Stomach (tissue), 4 donors: ENCODE data around the gene TLK2.
"Not testable (repeated sequence)": the region's sequence is repeated elsewhere in the genome, so short reads cannot be mapped to it uniquely, and the experiment has no call there.

ENCODE experiments used
- POLR2A ChIP-seq, 4 donors: fragments of 450-650 bp; IDR thresholded peaks; one replicate each; pipeline ENCODE4 v1.6.1; 2016; ENCODE audit warnings: antibody characterized with exemption in 4 of 4, control low read depth in 2 of 4, mild to moderate bottlenecking in 1 of 4, moderate library complexity in 1 of 4
- TF ChIP-seq, protein P1 (sequence below), 7 experiments: fragments of 450-650 bp in 4 of 7; fragments of 200-600 bp in 3 of 7; sonication (generic) in 3 of 7; IDR thresholded peaks; one replicate each; pipeline ENCODE4 v1.5.1; 2016 to 2019; ENCODE audit warnings: antibody characterized with exemption in 7 of 7, control low read depth in 2 of 7, mild to moderate bottlenecking in 1 of 7

DNA sequence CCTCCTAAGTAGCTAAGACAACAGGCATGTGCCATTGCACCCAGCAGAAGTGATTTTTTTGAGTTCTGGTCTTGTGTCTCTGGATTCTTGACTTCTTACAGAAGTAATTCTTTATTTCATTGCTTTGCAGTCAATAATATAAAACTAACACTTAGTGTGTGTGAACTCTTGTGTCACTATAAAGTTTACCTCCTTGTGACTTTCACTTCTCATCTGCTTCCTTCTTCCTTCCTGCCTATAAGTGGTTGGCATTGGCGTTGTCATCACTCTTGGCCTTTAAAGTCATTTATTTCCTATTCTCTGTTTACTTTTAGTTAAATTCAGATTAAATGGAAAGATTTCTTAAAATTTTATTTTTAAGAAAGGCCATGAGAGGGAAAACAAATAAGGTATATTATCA lies 12.4 kb downstream of the TLK2 start:
- TF ChIP-seq, protein P1, sequence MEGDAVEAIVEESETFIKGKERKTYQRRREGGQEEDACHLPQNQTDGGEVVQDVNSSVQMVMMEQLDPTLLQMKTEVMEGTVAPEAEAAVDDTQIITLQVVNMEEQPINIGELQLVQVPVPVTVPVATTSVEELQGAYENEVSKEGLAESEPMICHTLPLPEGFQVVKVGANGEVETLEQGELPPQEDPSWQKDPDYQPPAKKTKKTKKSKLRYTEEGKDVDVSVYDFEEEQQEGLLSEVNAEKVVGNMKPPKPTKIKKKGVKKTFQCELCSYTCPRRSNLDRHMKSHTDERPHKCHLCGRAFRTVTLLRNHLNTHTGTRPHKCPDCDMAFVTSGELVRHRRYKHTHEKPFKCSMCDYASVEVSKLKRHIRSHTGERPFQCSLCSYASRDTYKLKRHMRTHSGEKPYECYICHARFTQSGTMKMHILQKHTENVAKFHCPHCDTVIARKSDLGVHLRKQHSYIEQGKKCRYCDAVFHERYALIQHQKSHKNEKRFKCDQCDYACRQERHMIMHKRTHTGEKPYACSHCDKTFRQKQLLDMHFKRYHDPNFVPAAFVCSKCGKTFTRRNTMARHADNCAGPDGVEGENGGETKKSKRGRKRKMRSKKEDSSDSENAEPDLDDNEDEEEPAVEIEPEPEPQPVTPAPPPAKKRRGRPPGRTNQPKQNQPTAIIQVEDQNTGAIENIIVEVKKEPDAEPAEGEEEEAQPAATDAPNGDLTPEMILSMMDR (IDR thresholded peaks at IDR 0.05), result not testable (repeated sequence)
- not testable (repeated sequence) for TF ChIP-seq POLR2A (IDR thresholded peaks at IDR 0.05)
